Activated T-cell treated with anti-CD3 and anti-CD28 coated beads for 48 hours (primary cell): ENCODE data around the gene PPP1R13B.
A peak's percentile ranks its signal among the peaks of the same experiment; 100 is the strongest.
"Not testable (repeated sequence)": the region's sequence is repeated elsewhere in the genome, so short reads cannot be mapped to it uniquely, and the experiment has no call there.

ENCODE experiments used
- DNase-seq: peaks from one replicate; pipeline ENCODE4 v3.0.0-alpha.2; 2020; ENCODE audit warnings: low read depth

Gene PPP1R13B

GRCh38 chr14:103776319-103776718 is 71.1 kb downstream of the PPP1R13B start:
- not testable (repeated sequence) for DNase-seq

- no peak for DNase-seq
Observed at GRCh38 chr14:103775506-103775905, 71.9 kb downstream of the PPP1R13B start.

GRCh38 chr14:103773521-103773920 is 73.9 kb downstream of the PPP1R13B start:
- DNase-seq: no peak

GRCh38 chr14:103772078-103772712 is 75.2 kb downstream of the PPP1R13B start:
- DNase-seq: no peak

- no peak for DNase-seq
Observed at GRCh38 chr14:103770902-103771301, 76.5 kb downstream of the PPP1R13B start.

- no peak for DNase-seq
Observed at GRCh38 chr14:103770500-103770899, 76.9 kb downstream of the PPP1R13B start.

- DNase-seq: no peak
Observed at GRCh38 chr14:103767336-103767894, 80.0 kb downstream of the PPP1R13B start.

- no peak for DNase-seq
Observed at GRCh38 chr14:103765526-103765925, 81.8 kb downstream of the PPP1R13B start.

- no peak for DNase-seq
Observed at GRCh38 chr14:103763730-103764488, 83.5 kb downstream of the PPP1R13B start.

- DNase-seq: no peak
Observed at GRCh38 chr14:103762541-103762940, 84.8 kb downstream of the PPP1R13B start.

- no peak for DNase-seq
Observed at GRCh38 chr14:103762036-103762435, 85.3 kb downstream of the PPP1R13B start.

GRCh38 chr14:103758059-103758776 is 89.2 kb downstream of the PPP1R13B start:
- no peak for DNase-seq

GRCh38 chr14:103755060-103755459 is 92.3 kb downstream of the PPP1R13B start:
- DNase-seq: no peak

GRCh38 chr14:103753774-103754173 is 93.6 kb downstream of the PPP1R13B start:
- no peak for DNase-seq

GRCh38 chr14:103749860-103750259 is 97.5 kb downstream of the PPP1R13B start:
- no peak for DNase-seq

GRCh38 chr14:103749452-103749851 is 97.9 kb downstream of the PPP1R13B start:
- no peak for DNase-seq

- peak; percentile 27 for DNase-seq
Observed at GRCh38 chr14:103748534-103748857, 98.9 kb downstream of the PPP1R13B start.

- no peak for DNase-seq
Observed at GRCh38 chr14:103746701-103747100, 100.7 kb downstream of the PPP1R13B start.

GRCh38 chr14:103745424-103745823 is 102.0 kb downstream of the PPP1R13B start:
- no peak for DNase-seq

- DNase-seq: no peak
Observed at GRCh38 chr14:103744621-103745395, 102.6 kb downstream of the PPP1R13B start.

- DNase-seq: no peak
Observed at GRCh38 chr14:103743691-103744090, 103.7 kb downstream of the PPP1R13B start.
